Hematopoietic multipotent progenitor cell (in vitro differentiated cells): ENCODE data around the gene C5AR2. TPM values are rescaled to one million over a fixed set of nuclear protein-coding genes. Genes with fewer than 3 reads are reported as not detected.
A peak's percentile ranks its signal among the peaks of the same experiment; 100 is the strongest.
"Not testable (repeated sequence)": the region's sequence is repeated elsewhere in the genome, so short reads cannot be mapped to it uniquely, and the experiment has no call there.

Experiments
- DNase-seq, 3 donors: peaks; one replicate each; pipeline ENCODE4 v3.0.0-alpha.2; 2011 to 2015; ENCODE audit warnings: low read depth in 2 of 3, low spot score in 2 of 3
- total RNA-seq: library from RNA; depleted of rRNA; stranded (reverse); fragments of >200 nt; gene quantifications from one replicate; pipeline ENCODE4 v1.2.3, GENCODE V29; 2012

The C5AR2 gene
- total RNA-seq, 1 donor, result 0.81 TPM

DNA sequence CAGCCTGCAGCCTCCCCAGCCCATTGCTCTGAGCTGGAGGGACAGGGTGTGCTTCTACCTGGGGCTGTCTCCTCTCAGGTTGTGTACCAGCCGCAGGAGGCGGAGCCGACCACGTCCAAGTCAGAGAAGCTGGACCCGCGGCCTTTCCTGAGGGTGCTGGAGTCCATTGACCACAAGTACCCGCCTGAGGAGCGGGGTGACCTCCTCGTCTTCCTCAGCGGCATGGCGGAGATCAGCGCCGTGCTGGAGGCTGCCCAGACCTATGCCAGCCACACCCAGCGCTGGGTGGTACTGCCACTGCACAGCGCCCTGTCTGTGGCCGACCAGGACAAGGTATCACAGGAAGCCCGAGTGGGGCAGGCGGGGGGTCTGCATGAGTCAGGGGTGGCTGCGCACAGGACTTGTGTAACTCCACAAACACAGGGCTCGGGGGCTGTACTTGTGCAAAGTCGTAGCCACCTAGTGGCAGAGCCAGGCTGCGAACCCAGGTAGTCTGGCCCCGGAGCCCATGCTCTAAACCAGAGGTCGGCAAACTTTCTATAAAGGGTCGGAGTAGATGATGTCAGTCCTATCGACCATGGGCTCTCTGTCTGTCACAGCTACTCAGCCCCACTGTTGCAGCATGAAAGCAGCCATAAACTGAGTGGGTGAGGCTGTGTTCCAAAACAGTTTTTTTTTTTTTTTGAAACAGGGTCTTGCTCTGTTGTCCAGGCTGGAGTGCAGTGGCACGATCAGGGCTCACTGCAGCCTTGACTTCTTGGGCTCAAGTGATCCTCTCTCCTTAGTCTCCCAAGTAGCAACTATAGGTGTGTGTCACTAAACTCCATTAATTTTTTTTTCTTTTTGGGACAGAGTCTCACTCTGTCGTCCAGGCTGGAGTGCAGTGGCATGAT lies 26.1 kb downstream of the C5AR2 start:
- DNase-seq, result no peak

DNA sequence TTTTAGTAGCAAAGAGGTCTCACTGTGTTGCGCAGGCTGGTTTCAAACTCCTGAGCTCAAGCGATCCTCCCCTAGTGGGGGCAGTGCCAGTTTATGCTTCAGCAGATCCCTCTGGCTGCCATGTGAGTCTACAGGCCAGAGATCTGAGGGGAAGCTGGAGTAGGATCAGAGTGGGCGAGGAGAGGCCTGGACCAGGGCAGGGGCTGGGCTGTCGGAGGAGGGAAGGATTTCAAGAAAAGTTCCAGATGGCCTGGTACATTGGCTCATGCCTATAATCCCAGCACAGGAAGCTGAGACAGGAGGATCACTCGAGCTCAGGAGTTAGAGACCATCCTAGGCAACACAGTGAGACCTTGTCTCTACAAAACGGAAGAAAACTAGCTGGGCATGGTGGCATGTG lies 27.0 kb downstream of the C5AR2 start:
- DNase-seq, result no peak

DNA sequence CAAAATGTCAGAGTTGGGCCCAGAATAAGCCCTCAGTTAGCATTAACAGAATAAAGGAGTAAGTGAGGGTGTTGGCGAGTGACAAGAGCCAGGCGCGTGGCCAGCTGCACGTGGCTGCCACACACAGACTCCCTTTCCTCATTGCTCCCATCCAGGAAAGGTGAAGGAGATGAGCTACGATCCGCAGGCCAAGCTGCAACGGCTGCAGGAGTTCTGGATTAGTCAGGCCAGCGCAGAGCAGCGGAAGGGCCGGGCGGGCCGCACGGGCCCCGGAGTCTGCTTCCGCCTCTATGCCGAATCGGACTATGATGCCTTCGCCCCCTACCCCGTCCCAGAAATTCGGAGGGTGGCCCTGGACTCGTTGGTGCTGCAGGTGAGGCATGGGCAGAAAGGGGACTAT lies 30.3 kb downstream of the C5AR2 start:
- DNase-seq, result no peak

DNA sequence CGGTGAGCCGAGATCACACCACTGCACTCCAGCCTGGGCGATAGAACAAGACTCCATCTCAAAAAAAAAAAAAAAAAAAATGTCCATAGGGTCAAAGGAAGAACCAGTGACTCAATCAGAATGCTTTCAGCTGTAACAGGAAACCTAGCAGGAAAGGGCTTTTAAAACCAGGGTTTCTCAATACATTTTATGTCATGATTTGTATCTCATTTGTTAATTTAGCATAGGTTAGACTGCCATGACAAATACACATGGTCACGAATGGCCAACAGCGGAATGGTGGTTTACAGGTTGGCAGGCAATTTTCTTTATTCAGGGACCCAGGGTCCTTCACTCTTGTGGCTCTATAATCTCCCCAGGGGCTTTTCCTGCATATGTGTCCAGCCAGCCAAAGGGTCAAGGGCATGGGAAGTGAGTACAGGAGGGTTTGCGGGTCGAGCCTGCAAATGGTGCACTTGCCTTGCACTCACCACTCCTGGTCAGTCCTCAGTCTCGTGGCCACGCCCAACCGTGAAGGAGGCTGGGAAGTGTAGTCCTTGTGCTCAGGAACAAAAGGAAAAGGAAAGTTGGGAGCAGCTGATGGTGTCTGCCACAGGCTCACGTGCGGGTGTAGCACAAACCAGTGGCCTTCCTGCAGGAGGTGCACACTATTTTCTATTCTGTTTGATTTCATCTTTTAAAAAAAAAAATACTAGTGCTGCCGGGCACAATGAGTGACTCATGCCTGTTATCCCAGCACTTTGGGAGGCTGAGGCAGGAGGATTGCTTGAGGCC lies 32.0 kb downstream of the C5AR2 start:
- no peak for DNase-seq

DNA sequence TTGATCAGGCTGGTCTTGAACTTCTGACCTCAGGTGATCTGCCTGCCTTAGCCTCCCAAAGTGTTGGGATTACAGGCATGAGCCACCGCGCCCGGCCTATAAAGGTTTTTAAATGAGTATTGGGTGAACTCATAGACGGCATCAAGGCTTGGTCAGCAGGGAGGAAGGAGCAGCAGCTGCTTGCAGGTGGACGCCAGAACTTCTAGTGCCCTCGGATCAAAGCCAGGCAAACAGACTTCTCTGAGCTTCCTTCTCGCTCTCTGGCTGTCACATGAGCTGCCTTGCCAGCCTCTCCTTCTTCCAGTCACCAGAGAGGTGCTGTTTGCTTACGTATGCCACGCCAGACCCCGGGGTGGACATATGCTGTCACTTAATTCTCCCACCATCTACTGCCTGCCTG lies 33.5 kb downstream of the C5AR2 start:
- DNase-seq, result not testable (repeated sequence)

DNA sequence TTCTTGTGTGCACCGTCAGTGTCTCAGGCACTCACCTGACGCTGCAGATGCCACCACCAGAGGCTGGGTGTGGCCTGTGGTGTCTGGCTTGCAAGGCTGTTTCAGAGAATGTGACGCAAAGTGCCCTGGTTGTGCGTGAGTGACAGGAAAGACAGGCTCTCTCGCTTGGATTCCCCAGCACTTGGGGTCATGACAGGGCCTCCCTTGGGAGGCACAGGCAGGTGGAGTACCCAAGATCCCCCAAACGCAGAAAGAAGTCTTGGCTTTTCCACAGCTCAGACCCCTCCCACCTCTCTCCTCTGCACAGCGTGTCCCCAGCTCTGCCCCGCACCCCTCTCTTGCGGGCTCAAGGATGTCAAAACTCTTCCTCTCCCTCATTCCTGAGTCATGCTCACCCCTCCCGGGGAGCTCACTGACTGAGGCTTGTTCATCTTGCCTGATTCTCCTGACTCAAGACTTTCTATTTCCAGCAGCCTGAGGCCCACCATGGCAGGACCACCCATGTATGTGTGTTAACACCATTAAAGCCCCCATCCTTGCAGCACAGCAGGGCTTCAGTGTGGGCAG lies 38.2 kb downstream of the C5AR2 start:
- DNase-seq, result peak in 2 of 3 donors; percentile 54 to 69

DNA sequence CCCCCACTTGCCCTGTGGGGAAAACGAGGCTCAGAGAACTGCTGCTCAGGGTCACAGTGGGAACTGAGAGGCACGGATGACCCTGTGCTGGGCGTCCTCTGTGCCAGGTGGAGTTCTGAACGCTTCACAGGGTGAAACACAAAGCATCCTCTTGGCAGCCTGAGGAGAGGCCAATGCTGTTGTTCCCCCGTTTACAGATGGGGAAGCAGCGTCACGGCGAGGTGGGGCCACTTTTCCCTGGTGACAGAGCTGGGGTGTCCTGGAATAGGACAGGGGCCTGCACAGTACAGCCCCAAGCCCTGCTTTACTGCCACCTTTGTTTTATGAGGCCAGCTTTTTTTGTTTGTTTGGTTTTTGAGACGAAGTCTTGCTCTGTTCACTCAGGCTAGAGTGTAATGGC lies 39.3 kb downstream of the C5AR2 start:
- DNase-seq, result no peak

DNA sequence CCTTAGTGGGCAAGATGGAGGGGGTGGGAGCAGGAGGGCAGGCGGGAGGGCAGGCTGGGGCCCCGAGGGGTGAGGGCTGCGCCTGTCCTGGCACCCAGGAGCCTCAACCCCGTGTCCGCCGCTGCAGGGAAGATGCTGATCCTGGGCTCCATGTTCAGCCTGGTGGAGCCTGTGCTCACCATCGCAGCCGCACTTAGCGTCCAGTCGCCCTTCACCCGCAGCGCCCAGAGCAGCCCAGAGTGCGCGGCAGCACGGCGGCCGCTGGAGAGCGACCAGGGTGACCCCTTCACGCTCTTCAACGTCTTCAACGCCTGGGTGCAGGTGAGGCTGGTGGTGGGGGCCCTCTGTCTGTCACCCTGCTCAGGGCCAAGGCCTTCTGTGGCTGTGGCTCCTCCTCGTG lies 40.6 kb downstream of the C5AR2 start:
- DNase-seq, result no peak

DNA sequence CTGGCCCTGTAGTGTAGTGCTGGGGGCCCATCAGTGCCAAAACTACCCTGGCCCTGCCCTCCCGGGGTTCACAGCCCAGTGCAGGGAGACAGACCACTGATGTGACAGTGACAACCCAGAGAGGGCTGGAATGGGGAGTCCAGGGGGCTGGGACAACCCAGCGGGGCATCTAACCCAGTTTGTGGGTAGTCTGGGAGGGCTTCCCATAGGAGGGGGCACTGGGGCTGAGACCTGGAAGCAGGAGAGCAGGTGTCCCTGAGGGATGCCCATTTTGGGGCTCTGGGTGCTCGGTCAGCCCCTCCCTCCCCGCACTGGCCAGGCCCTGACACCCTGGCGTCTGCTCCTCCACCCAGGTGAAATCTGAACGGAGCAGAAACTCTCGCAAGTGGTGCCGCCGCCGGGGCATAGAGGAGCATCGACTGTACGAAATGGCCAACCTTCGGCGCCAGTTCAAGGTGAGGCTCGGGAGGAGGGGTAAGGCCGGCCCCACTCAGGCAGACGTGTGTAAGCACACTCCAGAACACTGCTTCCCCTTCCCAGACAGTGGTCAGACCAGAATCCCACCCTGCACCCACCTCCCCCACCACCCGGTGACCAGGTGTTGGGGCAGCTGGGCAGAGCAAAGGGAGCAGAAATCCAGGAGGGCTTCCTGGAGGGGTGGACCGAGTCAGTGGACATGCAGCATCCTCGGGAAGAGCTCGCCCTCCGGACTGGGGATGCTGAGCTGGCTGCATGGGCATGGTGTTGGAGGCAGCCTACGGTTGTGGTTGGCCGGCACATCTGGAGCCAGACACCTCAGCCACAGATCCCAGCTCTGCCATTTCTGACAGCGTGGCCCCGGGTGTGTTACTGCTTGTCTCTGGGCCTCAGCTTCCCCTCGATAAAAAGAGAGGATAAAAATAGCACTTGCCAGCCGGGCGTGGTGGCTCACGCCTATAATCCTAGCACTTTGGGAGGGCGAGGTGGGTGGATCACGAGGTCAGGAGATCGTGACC lies 41.6 kb downstream of the C5AR2 start:
- no peak for DNase-seq

DNA sequence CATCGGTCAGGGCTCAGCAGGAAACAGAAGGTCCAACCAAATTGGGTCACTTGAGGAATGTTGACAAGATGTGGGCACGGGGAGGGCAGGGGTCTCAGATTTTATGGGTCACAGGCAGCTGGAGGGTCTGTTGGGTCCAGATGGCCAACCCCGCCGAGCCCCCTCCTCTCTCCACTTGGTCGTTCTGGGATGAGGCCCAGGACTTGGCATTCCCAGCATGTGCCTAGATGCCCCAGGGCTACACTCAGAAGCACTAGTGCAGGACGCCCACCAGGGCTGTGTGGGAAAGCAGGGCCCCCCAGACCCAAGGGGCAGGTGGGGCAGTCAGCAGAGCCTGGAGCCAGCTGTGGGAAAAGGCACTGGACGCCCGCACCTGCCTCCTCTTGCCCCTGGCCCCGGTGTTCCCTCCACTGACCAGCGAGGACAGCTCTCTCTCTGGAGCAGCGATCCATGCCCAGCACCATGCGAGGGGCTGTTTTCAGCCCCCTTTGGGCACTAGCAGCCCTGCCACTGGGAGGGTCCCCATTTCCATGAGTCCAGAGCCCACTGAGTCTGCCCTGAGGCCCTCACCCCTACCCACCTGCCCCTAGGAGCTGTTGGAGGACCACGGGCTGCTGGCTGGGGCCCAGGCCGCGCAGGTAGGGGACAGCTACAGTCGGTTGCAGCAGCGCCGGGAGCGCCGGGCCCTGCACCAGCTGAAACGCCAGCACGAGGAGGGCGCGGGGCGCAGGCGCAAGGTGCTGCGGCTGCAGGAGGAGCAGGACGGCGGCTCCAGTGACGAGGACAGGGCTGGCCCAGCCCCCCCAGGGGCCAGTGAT lies 43.1 kb downstream of the C5AR2 start:
- DNase-seq, result no peak

DNA sequence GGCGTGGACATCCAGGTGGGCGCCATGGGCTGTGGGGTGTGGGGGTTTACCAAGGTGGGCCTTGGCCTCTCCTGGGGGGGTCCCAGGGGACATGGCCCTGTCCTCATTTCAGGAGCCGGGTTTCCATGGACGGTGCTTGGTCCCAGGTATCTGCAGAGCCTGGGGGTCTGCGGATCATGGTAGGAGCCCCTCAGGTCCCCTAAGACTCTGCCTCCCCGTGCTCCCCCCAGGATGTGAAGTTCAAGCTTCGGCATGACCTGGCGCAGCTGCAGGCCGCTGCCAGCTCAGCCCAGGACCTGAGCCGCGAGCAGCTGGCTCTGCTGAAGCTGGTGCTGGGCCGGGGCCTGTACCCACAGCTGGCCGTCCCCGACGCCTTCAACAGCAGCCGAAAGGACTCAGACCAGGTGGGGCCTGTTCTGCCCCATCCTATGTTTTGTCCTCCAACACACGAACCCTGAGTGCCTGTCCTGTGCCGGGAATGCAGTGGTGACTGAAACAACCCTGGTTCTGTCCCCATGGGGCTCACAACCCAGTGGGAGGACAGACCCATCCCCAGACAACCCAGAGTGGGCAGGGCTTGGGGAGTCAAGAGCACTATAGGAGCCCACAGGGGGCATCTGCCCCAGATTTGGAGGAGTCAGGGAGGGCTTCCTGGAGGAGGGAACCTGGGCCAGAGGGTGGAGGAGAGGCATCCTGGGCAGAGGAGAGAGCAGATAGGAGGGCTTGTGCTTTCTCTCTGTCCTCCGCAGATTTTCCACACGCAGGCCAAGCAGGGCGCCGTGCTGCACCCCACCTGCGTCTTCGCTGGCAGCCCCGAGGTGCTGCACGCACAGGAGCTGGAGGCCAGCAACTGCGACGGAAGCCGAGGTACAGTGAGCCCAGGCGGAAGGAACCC lies 44.0 kb downstream of the C5AR2 start:
- no peak for DNase-seq

DNA sequence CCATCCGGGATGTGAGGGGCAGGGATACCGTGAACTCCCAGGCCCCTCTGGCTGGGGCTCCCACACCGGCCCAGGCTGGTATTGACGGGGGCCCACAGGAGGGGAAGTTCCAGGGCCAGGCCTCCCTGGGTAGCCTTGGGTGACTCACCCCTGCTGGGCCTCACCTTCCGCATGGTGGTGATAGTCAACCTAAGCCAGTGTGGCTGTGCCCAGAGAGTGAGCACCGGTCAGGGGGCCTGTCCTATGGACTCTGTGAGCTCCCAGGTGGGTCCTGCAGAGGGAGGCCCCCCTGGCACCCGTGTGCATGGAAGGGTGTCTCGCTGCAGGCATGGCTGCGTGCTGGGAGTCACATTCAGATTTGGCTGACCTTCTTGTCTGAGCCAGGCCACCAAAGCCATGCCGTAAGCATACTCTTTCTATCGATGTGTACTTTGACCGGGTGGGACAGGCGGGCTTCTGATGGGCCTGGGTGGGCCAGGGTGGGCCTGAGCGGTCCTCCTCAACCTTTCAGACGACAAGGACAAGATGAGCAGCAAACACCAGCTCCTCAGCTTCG lies 44.7 kb downstream of the C5AR2 start:
- DNase-seq, result no peak

DNA sequence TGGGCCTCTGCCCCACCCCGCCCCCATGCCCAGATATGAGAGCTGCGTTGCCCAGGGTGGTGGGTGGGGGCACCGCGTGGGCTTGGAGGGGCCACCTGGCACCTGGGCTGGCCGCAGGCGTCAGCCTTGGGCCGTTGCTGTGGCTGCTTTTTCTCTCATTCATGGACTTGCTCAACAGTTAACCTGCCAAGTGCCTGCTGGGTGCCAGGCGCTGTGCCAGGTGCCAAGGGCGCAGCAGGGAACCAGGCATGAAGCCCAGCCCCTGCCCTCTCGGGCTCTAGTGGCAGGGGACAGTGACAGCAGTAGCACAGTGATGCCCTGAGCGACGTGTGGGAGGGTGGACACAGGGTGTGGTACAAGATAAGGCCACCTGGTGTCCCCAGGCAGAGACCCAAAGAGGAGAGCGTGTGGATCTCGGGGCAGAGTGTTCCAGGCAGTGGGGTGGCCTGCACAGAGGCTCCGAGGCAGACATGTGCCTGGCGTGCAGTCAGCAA lies 45.3 kb downstream of the C5AR2 start:
- DNase-seq, result no peak

DNA sequence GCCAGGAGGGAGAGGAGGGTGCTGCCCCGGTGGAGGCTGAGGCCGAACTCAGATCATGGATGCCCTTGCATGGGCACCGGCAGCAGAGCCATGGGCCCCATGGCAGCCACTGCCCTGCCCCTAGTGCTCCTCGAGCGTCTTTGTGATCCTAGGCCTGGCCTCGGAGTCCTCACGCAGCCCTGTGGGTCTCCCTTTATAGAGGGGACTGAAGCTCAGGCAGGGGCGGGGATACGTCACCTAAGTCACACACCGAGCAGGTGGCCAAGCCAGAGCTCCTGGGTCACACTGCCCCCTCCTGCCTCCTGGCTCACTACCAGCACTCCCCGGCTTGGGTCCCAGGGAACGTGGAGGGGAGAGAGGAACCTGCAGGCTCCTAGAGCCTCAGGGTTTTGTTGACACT lies 45.8 kb downstream of the C5AR2 start:
- DNase-seq, result no peak

DNA sequence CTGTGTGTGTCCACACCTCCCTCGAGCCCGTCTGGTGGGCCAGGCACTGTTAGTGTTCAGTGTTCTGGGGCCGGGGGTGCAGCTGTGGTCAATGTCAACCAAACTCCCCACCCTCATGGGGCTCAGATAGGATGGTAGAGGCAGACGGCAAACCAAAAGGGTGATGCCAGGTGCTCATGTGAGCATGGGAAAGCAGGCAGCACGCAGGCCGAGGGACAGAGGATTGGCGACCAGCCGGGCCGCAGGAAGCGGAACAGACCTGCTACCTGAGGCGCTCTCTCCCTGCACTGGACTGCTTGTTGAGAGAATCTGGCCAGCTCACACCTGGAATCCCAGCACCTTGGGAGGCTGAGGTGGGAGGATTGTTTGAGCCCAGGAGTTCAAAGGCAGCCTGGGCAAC lies 46.3 kb downstream of the C5AR2 start:
- DNase-seq, result no peak

DNA sequence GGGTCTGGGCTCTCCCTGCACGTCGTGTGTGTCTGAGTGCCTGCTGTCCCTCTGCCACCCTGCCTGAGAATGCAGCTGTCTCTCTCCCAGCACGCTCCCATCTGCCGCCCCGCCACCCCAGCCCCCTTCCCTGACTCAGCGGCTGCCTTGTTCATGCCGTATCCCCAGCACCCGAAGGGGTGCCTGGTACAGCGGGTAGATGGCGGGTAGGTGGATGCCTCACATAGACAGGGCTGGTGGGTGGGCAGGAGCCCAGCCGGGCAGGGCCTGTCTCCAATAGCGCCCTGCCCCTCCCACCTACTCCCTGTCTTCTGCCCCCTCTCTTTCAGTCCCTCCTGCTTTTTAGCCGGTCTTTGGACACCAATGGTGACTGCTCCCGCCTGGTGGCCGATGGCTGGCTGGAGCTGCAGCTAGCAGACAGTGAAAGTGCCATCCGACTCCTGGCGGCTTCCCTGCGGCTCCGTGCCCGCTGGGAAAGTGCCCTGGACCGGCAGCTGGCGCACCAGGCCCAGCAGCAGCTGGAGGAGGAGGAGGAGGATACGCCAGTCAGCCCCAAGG lies 47.5 kb downstream of the C5AR2 start:
- DNase-seq, result no peak

DNA sequence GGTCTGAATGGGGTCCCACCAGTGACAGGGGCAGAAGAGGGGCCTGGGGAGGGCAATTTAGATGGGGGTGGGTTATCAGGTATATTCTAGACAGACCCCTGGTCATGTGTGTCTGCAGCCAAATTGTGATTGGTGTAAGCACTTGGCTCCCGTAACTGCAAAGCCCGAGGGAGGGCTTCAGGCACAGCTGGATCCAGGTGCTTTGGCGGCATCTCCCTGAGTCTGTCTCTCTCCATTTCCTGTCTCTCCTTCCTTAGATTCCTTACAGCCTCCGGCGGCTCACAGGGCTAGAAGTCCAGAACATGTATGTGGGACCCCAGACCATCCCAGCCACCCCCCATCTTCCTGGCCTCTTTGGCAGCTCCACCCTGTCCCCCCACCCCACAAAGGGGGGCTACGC lies 48.6 kb downstream of the C5AR2 start:
- no peak for DNase-seq

DNA sequence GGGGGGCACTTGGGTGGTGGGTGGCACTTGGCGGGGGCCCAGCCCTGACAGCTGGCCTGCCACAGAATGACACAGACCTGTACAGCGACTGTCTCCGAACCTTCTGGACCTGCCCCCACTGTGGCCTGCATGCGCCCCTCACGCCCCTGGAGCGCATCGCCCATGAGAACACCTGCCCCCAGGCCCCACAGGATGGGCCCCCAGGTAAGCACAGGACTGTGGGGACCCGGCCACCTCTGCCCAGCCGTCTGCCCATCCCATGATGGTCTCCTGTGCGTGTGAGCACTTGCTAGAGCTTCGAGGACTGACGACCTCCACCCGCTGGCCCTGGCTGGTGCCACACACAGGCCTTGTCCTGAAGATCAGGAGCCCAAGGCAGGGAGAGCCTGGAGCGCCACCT lies 49.1 kb downstream of the C5AR2 start:
- DNase-seq, result no peak
